HL-60 (cell line): ENCODE data around the gene SLC35A3.

Experiments used
- GABPA ChIP-seq: IDR thresholded peaks from 2 replicates; pipeline ENCODE4 v1.6.1; 2012; ENCODE audit warnings: low read depth
- POLR2AphosphoS5 ChIP-seq: IDR thresholded peaks from 2 replicates; pipeline ENCODE4 v1.6.1; 2012; ENCODE audit warnings: low read depth
- TF ChIP-seq, protein P1 (sequence below): IDR thresholded peaks from one replicate; pipeline ENCODE4 v1.5.1; 2011; ENCODE audit warnings: low read length, control low read depth, inconsistent platforms; ENCODE audit not compliant: insufficient read depth
- TF ChIP-seq, protein P2 (sequence below): IDR thresholded peaks from 2 replicates; pipeline ENCODE4 v1.6.1; 2012; ENCODE audit warnings: low read depth; ENCODE audit not compliant: insufficient replicate concordance

DNA sequence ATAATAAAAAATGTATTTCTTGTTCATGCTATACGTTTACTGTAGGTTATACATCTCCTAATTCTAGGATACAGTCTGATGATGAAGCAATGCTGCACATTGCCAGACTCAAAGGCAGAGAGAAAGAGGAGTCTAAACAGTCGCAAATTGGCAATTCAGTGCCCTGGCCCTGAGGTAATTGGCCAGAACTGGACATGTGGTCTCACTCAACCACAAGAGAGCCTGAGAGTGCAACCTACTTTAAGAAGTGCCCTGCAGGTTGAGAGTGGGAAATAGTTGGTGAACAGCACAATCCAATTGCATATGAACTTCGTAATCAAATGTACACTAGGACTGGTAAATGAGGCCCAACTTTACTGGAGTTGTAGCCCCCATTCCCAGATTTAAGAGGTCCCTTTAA lies 5.0 kb upstream of the SLC35A3 start:
- TF ChIP-seq, protein P1, sequence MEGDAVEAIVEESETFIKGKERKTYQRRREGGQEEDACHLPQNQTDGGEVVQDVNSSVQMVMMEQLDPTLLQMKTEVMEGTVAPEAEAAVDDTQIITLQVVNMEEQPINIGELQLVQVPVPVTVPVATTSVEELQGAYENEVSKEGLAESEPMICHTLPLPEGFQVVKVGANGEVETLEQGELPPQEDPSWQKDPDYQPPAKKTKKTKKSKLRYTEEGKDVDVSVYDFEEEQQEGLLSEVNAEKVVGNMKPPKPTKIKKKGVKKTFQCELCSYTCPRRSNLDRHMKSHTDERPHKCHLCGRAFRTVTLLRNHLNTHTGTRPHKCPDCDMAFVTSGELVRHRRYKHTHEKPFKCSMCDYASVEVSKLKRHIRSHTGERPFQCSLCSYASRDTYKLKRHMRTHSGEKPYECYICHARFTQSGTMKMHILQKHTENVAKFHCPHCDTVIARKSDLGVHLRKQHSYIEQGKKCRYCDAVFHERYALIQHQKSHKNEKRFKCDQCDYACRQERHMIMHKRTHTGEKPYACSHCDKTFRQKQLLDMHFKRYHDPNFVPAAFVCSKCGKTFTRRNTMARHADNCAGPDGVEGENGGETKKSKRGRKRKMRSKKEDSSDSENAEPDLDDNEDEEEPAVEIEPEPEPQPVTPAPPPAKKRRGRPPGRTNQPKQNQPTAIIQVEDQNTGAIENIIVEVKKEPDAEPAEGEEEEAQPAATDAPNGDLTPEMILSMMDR: no peak
- TF ChIP-seq GABPA (no peak), POLR2AphosphoS5 (no peak)
- TF ChIP-seq, protein P2, sequence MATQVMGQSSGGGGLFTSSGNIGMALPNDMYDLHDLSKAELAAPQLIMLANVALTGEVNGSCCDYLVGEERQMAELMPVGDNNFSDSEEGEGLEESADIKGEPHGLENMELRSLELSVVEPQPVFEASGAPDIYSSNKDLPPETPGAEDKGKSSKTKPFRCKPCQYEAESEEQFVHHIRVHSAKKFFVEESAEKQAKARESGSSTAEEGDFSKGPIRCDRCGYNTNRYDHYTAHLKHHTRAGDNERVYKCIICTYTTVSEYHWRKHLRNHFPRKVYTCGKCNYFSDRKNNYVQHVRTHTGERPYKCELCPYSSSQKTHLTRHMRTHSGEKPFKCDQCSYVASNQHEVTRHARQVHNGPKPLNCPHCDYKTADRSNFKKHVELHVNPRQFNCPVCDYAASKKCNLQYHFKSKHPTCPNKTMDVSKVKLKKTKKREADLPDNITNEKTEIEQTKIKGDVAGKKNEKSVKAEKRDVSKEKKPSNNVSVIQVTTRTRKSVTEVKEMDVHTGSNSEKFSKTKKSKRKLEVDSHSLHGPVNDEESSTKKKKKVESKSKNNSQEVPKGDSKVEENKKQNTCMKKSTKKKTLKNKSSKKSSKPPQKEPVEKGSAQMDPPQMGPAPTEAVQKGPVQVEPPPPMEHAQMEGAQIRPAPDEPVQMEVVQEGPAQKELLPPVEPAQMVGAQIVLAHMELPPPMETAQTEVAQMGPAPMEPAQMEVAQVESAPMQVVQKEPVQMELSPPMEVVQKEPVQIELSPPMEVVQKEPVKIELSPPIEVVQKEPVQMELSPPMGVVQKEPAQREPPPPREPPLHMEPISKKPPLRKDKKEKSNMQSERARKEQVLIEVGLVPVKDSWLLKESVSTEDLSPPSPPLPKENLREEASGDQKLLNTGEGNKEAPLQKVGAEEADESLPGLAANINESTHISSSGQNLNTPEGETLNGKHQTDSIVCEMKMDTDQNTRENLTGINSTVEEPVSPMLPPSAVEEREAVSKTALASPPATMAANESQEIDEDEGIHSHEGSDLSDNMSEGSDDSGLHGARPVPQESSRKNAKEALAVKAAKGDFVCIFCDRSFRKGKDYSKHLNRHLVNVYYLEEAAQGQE: no peak
